HG02885 (cell line): ENCODE results near the gene TMEM221.
"Not testable (repeated sequence)": the region's sequence is repeated elsewhere in the genome, so short reads cannot be mapped to it uniquely, and the experiment has no call there.

ENCODE experiments used
- ATAC-seq: cut with Tn5 transposase; IDR thresholded peaks from one replicate; pipeline ENCODE4 v1.9.1; 2021; ENCODE audit warnings: mild to moderate bottlenecking; ENCODE audit not compliant: unreplicated experiment, poor library complexity

TMEM221 gene

DNA sequence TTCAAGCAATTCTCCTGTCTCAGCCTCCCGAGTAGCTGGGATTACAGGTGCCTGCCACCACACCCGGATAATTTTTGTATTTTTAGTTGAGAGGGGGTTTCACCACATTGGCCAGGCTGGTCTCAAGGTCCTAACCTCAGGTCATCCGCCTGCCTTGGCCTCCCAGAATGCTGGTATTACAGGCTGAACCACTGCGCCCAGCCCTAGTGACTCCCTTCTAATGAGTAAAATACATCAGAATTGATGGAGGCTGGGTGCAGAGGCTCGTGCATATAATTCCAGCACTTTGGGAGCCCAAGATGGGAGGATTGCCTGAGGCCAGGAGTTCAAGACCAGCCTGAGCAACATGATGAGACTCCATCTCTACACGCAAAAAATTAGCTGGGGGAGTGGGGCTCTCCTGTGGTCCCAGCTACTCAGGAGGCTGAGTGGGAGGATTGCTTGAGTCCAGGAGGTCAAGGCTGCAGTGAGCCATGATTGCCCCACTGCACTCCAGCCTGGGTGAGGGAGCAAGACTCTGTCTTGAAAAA lies 26.6 kb upstream of the TMEM221 start:
- not testable (repeated sequence) for ATAC-seq

DNA sequence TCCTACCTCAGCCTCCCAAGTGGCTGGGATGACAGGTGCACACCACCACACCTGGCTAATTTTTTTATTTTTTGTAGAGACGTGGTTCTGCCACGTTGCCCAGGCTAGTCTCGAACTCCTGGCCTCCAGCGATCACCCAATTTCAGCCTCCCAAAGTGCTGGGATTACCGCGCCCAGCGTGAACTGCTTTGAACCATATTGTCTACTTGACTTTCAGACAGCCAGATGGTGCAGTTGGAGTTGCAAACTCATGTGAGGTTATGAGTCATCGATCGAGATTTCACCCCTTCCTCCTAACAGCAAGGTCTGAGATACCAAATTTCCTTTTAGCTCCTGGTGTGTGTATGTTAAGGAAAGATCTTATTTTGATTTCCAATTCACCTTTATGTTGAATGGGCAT lies 24.6 kb upstream of the TMEM221 start:
- no peak for ATAC-seq

DNA sequence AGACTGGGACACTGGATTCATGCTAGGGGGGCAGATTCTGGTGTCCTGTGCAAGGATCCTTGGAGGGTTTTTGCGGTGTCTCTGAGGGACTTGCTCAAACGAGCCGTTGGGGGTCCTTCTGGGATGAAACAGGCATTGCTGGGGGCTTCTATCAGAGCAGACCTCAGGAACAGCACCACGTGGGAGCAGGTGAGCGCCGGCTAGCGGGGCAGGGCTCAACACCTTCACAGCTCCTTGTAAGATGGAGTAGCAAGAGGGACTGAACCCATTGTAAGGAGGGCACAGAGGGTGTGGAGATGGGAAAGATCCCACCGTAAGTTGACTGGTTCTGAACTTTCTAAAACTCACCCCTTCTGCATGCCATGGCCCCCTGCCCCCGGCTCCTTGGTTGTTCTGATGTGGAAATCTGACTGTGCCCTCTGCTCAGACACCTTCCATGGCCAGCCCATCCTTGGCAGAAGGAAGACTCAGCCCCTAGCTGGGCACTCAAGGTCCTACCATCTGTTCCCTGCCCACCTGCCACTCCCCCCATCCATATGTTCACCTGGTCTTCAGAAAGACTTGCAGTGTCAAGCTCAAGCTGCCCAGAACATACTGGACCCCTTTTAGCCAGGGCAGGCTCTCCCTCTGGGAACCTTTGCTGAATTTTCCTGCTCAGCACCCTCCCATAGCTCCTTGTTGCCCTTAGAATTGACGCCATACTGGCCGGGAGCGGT lies 23.1 kb upstream of the TMEM221 start:
- no peak for ATAC-seq

DNA sequence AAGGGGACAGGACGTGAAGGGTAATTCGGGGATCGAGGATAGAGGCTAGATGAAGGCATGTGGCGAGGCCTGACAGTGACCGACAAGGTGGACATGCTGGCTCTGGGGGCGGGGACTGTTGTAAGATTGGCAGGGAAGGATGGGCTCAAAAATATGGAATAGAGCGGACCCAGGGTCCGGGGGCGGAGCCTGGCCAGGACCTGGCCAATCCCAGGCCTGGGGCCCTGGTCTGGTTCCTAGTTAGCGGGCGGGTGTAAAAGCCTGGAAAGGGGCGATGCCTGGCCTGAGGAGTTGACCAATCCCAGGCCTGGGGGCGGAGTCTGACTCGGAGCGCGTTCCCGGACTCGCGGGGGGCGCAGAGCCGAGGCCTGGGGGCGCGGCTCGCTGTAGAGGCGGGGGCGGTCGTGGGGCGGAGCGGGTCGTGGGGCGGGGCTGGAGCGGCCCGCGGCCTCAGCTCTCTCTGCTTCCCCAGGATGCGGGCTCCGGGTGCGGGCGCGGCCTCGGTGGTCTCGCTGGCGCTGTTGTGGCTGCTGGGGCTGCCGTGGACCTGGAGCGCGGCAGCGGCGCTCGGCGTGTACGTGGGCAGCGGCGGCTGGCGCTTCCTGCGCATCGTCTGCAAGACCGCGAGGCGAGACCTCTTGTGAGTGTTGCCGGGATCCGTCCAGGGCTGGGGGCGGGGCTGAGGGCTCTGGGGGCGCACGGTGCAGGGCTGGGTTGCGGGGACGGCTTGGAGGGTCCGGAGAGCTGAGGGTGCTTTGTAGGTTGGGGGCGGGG lies 21.8 kb upstream of the TMEM221 start, which contains the start of gene SLC27A1:
Gene SLC27A1, plus strand, starts transcription at position 457 of the 774 bp plus-strand sequence. Its CDS starts 17 bp downstream, at position 474.
- peak; percentile 79 for ATAC-seq

DNA sequence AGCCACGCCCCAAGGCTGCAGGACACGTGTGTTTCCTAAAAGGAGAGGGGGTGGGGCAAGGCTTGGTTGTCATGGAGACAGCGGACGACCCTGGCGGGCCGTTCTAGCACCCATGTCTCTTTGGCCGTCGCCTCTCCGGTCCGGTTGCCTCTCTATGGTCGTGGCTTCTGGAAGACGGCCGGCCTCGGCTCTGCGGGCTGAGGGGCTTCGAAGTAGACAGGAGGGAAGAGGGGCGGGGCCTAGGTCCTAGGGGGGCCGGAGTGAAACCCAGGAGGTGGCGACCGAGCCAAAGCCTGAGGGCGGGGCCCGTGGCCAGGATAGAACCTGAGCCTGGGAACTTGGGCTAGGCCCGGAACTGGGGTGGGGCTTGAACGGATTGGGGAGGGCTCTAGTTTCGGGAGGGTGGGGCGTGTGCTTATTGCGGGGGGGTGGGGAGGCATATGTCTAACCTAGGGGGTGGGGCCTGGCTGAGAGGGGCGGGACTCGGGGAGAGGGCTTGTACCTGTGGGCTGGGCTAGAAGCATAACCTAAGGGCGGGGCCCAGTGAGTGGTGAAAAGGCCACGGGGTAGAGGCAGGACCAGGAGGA lies 21.1 kb upstream of the TMEM221 start:
- peak; percentile 54 for ATAC-seq

DNA sequence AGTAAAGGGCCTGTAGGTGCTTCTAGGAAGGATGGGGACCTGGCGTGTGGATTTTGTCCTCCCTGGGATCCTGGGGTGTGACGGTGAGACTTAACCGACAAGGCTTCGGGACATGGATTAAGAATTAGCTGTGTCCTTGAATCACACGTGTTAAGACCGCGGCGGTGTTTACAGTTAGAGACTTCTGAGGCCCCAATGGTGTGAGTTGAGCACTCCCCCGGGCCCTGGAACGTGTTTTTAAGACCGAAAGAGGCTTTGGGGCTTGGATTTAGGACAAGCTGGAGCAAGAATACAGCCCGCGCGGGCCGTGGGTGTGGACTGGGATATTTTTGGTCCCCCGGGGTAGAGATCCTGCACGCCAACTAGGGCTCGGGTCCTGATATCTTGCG lies 20.6 kb upstream of the TMEM221 start:
- ATAC-seq, result no peak

DNA sequence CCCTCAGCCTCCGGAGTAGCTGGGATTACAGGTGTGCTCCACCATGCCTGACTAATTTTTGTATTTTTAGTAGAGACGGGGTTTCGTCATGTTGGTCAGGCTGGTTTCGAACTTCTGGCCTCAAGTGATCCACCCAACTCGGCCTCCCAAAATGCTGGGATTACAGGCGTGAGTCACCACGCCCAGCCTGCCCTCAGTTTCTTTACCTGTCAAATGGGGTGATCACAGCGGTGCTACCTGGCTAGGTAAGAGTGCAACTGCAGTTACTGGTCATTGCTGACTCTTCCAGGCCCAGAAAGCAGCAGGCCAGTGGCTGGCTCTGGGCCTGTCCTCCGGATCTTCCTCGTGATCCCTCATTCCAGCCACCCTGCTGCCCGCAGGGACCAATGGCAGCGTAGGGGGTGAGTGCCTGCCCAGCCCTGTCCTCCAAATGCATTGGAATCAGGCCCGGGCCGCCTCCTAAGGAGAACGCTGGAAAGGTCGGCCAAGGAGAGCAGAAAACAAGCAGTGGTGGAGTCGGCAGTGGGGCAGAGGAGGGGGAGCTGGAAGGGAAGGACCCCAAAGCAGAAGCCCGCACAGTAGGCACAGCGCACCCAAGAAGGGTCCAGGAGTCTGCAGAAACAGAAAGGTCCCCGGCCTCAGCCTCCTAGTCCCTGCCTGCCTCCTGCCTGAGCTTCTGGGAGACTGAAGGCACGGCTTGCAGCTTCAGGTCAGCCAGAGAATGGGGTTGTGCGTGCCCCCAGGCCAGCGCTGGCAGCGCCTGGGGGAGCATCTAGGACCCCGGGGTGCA lies 20.0 kb upstream of the TMEM221 start:
- ATAC-seq, result no peak

DNA sequence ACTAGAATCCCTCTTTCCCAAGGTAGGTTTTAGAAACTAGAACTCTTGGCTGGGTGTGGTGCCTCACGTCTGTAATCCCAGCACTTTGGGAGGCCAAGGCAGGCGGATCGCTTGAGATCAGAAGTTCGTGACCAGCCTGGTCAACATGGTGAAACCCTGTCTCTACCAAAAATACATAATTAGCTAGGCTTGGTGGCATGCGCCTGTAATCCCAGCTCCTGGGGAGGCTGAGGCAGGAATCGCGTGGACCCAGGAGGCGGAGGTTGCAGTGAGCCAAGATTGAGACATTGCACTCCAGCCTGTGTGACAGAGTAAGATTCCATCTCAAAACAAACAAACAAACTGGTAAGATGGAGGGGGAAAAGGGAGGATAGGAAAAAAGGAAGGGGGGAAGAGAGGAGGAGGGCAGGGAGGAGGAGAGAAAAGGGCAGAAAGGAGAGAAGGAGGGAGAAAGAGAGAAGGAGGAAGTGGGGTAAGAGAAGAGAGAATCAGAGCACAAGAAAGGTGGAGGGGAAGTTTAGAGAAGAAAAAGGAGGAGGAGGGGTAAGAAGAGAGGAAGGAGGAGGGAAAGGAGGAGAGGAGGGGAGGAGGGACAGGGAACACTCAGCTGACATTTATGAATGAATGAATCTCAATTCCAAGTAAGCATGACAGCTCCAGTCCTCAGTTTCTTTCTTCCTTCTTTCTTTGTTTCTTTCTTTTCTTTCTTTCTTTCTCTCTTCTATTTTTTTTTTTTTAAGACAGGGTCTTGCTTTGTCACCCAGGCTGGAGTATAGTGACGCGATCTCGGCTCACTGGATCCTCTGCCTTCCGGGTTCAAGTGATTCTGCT lies 19.2 kb upstream of the TMEM221 start:
- ATAC-seq, result no peak

DNA sequence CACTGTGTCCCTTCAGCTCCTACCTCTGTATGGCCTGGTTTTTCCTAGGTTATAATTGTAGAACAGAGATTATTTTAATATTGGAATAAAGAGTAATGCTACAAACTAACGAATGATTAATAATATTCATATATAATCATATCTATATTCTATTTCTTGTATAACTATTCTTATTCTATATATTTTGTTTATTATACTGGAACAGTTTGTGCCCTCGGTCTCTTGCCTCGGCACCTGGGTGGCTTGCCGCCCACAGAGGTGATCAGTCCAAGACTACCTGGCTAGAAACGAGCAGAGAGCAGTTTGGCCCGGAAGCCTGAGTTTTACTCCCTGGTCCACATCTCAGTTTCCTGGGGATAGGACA lies 18.0 kb upstream of the TMEM221 start:
- ATAC-seq, result no peak

DNA sequence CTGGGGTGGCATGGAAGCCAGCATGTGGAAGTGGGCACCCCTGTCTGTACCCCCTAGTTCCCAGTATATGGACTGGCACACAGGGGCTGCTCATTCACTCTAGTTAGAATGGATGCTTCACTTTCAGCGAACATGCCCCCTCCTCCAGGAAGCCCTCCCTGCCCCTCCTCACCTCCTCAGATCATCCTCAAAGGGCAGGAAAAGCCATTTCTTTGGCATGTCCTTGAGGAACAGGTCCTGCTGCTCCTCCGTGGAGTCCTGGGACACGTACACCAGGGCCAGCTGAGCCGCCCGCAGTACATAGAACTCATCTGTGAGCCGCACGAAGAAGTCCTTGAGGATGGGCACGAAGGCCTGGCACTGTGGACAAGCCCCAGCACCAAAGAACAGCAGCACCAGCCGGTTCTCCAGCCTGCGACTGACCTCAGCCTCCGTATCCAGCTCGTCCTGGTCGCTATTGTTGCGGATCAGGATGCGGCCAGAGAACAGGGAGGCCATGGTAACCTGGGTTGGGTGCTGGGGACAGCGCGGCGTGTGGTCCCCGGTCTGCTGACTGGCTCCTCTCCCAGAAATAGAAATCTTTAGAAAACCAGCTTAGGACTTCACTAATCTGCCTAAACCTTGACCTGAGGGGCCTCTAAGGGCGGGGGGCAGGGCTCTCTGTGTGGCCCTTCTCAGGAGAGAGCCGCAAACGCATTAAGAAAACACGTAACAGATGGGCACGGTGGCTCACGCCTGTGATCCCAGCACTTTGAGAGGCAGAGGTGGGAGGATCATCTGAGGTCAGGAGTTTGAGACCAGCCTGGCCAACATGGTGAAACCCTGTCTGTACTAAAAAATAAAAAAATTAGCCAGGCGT lies 12.1 kb upstream of the TMEM221 start, which contains the start of gene NXNL1:
Gene NXNL1, minus strand, starts transcription at position 555 of the 859 bp plus-strand sequence. Its CDS starts 57 bp downstream, at position 498.
- ATAC-seq, result no peak

DNA sequence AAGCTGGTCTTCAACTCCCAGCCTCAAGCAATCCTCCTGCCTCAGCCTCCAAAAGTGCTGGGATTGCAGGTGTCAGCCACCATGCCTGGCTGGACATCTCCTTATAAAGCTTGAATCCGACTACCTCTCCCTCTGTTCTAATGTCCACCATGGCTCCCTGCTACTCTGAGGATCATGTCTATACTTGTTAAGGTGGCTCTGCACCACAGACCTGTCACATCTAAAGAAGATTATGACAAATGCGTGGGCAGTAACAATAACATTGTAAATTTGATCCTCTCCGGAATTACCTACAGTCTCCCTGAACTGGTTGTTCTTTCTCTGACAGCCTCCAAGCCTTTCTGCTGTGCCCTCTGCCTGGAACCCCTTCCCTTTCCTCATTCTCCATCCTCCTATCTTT lies 10.5 kb upstream of the TMEM221 start:
- ATAC-seq, result no peak

DNA sequence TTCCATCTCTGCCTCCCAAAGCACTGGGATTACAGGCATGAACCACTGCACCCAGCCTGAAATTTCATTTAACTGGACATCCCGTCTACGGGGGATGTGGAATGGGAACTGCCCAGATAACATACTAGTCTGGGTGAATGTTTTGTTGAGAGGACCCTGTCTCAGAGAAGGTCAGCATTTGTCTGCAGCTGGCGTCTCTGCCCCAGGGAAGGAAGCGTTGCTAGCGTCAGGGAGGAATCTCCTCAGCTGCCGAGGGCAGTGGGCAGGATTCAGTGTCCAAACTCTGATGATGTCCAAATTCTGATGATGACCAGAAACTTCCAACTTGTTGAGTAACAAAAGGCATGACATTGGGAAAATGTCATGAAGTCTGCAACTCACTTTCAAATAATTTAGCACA lies 9.1 kb upstream of the TMEM221 start:
- ATAC-seq, result no peak

DNA sequence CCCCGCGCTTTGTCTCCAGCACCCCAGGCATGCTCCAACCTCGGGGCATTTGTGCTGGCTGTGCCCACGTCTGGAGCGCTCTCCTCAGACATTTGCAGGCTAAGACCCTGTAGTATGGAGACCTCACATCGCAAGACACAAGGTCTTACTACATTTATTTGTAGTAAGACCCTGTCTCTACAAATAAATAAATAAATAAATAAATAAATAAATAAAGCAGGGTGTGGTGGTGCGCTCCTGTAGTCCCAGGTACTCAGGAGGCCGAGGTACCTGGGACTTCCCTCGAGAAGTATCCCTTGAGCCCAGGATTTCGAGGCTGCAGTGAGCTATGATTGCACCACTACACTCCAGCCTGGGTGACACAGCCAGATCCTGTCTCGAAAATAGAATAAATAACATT lies 7.7 kb upstream of the TMEM221 start:
- no peak for ATAC-seq

DNA sequence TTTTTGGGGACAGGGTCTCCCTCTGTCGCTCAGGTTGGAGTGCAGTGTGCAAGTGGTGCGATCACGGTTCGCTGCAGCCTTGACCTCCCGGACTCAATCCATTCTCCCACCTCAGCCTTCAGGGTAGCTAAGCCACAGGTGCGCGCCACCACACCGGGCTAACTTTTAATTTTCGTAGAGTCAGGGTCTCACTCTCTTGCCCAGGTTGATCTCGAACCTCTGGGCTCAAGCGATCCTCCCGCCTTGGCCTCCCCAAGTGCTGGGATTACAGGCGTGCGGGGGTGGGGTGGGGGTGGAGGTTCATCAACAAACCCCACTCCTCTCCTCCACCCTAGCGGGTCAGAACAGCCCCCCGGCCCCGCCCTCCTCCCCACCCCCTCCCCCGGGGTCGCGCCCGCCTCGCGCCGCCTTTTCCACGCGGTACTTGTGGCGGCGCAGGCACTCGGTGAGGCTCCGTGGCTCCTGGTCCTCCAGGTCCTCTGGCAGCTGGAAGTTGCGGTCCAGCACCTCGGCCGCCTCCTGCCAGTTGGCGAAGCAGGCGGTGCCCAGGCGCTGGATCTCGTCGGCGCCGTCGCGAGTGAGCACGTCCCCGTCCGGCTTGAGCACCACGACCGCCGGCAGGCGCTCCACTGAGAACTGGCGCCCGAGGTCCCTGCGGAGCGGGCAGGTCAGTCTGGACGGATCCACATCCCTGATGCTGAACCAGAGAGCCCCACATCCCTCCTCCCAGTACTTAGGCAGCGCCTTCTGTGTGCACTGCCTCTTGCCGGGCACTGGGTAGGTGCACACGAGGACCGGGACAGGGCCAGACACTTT lies 7.0 kb upstream of the TMEM221 start:
- no peak for ATAC-seq

DNA sequence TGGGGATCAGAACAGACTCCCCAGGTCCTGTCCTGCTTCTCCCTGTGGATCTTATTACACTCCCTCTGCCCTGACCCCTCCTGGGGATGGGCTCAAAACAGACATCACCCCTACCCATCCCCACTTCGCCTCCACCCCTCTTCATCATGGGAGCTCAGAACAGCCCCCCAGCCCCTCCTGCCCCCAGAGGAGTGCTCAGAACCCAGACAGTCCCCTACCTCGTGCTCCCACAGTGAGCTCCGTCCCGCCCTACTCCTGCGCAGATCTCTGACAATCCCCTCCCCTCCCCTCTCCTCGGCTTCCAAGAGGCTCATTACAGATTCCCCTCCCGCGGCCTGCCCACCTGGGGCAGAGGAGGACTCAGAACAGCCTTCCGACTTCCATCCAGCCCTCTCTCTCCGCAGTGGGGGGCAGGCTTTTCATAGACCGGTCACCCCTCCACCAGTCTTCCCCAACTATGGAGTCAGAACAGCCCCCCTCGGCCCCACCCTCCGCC lies 6.2 kb upstream of the TMEM221 start:
- no peak for ATAC-seq

DNA sequence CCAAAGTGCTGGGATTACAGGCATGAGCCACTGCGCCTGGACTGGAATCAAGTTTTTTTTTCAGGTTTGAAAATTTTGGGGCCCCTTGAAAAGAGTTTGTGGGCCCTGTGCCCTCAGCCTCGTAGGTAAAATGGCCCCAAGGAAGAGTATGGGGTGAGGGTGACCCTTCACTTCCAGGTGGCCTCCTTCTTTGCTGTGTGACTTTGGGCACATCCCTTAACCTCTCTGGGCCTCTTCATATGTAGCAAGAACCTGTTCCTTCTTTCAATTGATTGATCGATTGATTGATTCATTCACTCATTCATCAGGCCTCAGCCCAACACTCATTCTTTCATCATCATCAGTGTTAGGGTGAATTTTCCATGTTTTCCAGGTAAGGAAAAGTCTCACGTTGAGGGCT lies 3.4 kb upstream of the TMEM221 start:
- ATAC-seq, result no peak

DNA sequence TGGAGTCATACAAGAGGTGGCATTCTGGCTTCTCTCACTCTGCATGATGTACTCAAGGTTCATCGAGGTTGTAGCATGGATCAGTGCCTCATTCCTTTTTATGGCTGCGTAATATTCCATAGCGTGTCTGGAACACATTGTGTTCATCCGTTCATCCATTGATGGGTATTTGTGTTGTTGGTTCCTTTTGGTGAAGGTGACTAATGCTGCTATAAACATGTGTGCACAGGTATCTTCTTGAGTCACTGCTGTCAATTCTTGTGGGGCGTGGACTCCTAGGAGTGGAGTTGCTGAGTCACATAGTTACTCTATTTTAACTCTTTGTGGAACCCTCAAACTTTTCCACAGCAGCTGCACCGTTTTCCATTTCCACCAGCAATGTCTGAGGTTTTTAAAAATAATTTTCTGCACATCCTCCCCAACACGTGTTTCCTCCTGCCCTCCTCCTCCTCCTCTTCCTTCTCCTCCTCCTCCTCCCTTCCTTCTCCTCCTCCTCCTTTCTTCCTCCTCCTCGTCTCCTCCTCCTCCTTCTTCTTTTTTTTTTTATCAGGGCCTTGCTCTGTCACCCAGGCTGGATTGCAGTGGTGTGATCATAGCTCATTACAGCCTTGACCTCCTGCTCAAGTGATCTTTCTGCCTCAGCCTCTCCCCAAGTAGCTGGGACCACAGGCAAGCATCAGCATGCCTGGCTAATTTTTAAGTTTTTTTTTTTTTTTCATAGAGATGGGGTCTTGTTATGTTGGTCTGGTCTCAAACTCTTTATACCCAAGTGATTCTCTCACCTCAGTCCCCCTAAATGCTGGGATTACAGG lies 2.0 kb upstream of the TMEM221 start:
- ATAC-seq, result no peak
